Measurements from ENCODE around the gene STARD3NL. TPM values are rescaled to one million over a fixed set of nuclear protein-coding genes. Genes with fewer than 3 reads are reported as not detected.
"Not testable (repeated sequence)": the region's sequence is repeated elsewhere in the genome, so short reads cannot be mapped to it uniquely, and the experiment has no call there.

Gene STARD3NL
- total RNA-seq, 1 experiment from 2014 or later: 73.7 TPM

DNA sequence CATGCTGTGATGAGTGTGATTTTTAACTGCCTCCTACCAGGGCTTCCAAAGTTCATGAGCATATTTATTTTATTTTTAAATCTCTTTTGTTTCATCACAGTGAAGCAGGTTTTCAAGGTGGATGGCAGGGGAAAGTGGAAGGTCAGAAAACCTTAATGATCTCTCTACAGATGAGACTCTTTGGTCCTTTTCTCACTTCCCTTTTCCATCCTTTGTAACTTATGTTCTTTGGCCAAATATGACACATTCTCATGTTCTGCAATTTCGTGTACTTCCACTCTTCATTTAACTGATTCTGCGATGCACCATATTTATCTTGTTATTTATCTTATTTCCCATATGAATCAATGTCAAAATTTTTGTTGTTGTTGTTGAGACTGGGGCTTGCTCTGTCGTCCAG, 71.8 kb downstream of the STARD3NL start:
- in situ Hi-C loops (cut with HindIII; ENCODE audit: low sequenced_read_pairs); DNase-seq (ENCODE audit: low spot score): not testable (repeated sequence)

DNA sequence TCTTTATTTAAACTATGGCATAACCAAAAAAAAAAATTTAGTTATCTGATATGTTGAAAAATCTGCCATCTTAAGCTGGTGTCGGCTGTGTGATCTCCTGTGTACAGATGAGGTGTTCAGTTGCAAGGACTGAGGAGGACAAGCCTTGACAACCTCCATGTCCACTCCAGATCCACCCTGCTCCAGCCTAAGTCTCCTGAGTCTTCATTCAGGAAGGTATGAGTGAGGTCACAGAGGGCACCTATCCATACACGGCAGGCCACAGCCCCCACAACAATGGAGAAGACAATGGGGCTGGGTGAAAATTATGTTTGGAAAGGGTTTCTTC, 79.3 kb downstream of the STARD3NL start:
- DNase-seq (ENCODE audit: low spot score): no peak
- in situ Hi-C loops (cut with HindIII; ENCODE audit: low sequenced_read_pairs): no loop called here

DNA sequence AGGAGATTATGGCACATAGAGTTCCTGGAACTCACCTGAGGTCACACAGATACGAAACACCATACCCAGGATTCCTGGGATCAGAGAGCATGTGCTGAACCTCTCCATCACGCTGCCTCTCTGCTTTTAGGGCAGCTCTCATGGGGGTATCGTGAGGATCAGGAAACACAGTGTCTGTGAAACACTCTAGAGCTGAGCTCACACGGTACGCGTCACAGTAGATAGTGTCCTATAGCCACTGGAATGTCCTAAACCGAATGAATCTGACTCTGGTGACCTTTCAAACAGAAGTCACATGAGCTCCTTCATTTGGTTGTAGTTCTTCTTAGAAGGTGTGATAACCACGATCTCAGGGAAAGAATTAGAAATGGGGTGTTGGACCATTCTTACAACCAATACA, 81.1 kb downstream of the STARD3NL start:
- DNase-seq (ENCODE audit: low spot score); in situ Hi-C loops (cut with HindIII; ENCODE audit: low sequenced_read_pairs): not testable (repeated sequence)

DNA sequence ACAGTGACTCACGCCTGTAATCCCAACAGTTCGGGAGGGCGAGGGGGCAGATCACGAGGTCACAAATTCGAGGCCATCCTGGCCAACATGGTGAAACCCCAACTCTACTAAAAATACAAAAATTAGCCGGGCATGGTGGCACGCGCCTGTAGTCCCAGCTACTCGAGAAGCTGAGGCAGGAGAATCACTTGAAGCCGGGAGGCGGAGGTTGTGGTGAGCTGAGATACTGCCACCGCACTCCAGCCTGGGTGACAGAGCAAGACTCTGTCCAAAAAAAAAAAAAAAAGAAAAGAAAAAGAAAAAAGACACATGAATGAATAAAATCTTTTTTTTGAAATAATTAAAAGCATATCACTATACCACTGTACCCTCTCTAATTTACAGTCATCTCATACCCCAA, 83.6 kb downstream of the STARD3NL start:
- DNase-seq (ENCODE audit: low spot score): not testable (repeated sequence)

DNA sequence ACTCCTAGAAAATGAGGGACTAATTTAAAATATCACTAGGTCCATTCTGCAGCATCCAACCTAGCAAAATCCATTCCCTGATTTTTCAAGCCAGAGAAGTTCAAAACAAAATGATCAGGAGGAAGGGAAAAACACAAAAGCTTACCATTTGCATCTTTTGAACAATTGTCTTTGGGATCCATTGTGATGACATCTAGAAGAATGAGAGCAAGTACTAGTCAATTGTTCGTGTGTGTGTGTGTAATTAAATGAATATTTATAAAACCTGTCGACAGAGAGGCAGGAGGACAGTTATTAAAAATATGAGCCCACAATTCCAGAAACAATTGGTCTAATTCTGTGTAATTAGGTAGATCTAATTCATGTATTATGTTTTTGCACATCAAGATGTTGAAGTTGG, 84.0 kb downstream of the STARD3NL start:
- DNase-seq (ENCODE audit: low spot score); in situ Hi-C loops (cut with HindIII; ENCODE audit: low sequenced_read_pairs): not testable (repeated sequence)

More for the DNA sequence above, 83.6 kb downstream of the STARD3NL start:
- in situ Hi-C loops (cut with HindIII; ENCODE audit: low sequenced_read_pairs): not testable (repeated sequence)

DNA sequence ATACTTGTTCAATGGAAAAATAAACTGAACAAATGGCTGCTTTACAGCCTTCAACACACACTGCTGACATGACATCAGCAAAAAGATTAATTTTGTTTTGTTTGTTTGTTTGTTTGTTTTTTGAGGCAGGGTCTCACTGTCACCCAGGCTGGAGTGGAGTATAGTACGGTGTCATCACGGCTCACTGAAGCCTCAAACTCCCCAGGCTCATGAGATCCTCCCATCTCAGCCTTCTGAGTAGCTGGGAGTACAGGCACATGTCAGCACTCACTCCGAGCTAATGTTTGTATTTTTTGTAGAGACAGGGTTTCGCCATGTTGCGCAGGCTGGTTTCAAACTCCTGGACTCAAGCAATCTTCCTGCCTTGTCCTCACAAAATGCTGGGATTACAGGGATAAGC, 84.5 kb downstream of the STARD3NL start:
- in situ Hi-C loops (cut with HindIII; ENCODE audit: low sequenced_read_pairs): no loop called here

DNA sequence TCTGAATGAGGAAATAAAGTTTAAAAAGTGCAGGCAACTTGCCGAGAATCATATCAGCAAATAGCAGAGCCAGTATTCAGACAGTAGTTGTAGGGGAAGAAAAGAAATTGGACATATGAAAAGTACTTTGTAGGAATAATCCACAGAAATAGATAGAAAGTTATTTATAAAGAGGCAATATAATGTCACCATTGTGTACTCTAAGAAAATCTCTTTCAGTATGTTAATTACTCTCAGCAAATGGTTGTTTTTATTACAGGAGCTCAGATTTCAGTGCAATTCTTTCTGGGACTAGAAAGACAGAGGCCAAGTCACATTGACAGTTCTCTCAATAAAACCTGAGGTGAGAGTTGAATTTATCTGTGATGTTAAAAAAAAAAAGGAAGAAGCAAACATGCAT, 85.2 kb downstream of the STARD3NL start:
- in situ Hi-C loops (cut with HindIII; ENCODE audit: low sequenced_read_pairs); DNase-seq (ENCODE audit: low spot score): not testable (repeated sequence)

More for the DNA sequence above, 84.5 kb downstream of the STARD3NL start:
- no peak for DNase-seq (ENCODE audit: low spot score)

DNA sequence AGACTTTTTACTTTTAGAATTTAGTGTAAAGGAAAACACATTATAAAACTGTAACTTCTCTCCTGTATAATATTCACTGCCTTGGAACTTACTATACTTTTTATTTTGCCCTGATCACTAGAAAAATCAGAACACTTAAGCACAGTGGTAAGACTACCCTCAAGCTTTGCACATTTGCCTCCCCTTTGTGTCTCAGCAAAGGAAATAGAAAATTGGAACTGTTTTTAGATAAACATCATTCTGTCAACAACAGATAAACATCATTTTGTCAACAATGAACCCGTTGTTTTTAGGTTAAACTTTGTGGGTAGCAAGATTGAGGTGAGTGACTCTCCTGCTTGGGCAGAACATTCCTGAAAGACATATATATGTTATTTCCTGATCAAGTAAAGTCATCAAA, 86.6 kb downstream of the STARD3NL start:
- in situ Hi-C loops (cut with HindIII; ENCODE audit: low sequenced_read_pairs); DNase-seq (ENCODE audit: low spot score): not testable (repeated sequence)

DNA sequence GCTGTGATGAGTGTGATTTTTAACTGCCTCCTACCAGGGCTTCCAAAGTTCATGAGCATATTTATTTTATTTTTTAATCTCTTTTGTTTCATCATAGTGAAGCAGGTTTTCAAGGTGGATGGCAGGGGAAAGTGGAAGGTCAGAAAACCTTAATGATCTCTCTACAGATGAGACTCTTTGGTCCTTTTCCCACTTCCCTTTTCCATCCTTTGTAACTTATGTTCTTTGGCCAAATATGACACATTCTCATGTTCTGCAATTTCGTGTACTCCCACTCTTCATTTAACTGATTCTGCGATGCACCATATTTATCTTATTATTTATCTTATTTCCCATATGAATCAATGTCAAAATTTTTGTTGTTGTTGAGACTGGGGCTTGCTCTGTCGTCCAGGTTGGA, 87.9 kb downstream of the STARD3NL start:
- DNase-seq (ENCODE audit: low spot score); in situ Hi-C loops (cut with HindIII; ENCODE audit: low sequenced_read_pairs): not testable (repeated sequence)

DNA sequence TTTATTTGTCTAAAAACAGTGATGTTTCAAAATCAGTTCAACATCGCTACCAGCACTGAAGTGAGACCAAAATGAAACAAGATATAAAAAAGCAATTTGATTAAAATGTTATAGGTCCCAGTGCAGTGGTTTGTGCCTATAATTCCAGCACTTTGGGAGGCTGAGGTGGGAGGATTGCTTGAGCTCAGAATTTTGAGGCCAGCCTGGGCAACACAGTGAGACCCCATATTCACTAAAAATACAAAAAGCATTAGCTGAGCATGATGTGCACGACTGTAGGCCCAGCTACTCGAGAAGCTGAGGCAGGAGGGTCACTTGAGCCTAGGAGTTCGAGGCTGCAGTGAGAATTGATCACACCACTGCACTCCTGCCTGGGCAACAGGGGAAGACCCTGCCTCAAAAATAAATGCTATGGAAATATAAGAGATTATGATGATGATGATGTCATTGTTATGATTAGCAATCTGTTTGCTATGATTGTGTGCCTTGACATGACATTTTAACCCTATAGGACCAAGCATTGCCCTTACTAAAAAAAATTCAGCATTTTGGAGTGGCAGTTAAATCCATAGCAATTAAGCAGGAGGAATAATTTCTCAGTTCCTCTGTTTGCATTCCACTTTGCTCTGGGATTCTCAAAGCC, 91.8 kb downstream of the STARD3NL start:
- in situ Hi-C loops (cut with HindIII; ENCODE audit: low sequenced_read_pairs); DNase-seq (ENCODE audit: low spot score): not testable (repeated sequence)

DNA sequence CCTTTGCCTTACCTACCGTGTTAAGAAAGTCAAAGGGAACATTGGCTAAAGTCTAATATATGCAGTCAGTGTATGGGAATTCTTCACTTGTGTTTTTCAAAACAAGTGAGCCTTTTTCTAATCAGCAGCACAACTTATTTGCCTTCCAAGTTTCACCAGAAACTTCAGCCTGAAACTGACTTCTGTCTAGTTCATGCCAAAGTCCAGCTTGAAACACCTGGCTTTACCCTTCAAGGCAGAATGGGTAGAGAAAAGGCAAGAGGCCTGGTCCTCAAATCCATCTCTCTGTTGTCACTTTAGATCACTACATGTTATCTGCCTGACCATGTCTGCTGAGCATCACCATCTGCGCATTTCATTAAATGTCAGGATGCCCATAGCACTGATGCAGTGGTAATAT, 92.4 kb downstream of the STARD3NL start:
- in situ Hi-C loops (cut with HindIII; ENCODE audit: low sequenced_read_pairs): not testable (repeated sequence)

DNA sequence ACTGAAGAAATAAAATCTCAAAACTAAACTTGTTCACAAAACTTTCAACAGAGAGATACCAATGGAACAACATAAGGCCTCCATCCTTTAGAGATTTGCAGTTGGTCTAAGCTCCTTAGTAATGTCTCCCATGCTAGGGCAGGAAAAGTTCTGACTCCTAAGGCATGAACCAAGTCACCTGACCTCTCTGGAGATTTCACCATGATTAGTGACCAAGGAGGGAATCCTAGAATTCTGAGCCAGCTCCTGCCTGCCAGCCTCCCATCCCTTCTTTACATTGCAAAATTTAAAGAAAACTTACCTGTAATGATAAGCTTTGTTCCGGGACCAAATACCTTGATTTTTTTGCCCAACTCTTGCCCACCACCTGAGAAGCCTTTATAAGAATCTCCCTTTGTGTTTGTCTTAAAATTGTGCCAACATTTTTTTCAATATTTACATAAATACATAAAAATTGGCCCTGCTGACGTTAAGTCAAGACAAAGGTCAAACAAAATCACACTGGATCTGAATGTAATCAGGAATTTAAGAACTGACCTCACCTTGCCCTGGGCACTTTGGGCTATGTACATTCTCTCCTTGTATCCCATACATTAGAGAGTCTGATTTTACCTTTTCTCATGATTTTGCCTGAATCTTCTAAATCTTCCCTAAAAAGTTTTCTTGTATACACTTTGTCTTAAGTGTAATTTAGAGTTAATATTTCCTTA, 95.4 kb downstream of the STARD3NL start, which contains the start of gene TARP:
Gene TARP, minus strand, starts transcription at position 351 of the 710 bp plus-strand sequence.
- no peak for DNase-seq (ENCODE audit: low spot score)
- in situ Hi-C loops (cut with HindIII; ENCODE audit: low sequenced_read_pairs): no loop called here

More for the DNA sequence above, 92.4 kb downstream of the STARD3NL start:
- DNase-seq (ENCODE audit: low spot score): not testable (repeated sequence)

DNA sequence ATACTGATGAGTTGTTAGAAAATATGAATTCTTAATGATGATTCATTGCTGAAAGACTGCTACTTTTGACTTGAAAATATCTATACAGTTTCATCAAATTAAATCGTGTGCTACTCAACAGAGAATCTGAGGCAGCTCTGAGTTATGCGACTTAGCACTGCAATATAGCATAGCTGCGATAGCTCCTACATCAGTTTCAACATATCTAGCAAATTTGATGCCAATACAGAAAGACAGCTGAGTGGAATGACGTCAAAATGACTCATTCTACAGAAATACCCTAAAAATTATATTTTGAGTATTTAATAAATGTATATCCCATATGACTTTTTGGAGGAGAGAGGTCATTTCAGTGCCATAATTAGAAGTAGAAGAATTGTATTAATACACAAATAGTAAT, 96.4 kb downstream of the STARD3NL start:
- no peak for DNase-seq (ENCODE audit: low spot score)
- in situ Hi-C loops (cut with HindIII; ENCODE audit: low sequenced_read_pairs): no loop called here

DNA sequence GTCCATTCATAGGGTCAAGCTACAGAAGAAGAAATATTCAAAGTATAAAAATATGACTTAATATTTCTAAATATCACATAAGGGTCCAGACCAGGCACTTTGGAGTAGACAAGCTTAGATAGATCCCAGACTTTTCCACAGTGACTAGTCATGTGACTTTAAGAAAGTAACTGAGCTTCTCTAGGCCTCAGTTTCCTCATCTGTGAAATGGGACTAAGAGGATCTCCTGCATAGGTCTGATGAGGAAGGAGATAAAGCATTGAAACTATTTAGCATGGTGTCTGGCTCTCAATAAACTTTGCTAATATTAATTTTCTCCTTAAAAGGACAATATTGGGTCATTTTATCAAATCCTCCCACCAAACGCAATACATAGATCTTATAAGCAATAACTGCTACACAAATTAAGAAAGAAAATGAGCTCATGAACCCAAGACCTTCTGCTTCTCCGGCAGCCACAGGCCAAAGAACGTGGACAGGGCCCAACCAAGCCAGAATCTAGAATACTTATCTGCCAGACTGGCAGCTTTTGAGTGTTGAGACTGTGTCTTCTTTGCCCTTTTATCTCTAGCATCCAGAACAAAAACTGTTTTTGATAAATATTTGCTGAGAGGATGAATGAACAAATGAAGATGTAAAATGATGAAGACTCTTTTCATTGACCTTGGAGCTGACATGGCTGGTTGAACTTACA, 97.0 kb downstream of the STARD3NL start:
- in situ Hi-C loops (cut with HindIII; ENCODE audit: low sequenced_read_pairs): no loop called here
- no peak for DNase-seq (ENCODE audit: low spot score)

DNA sequence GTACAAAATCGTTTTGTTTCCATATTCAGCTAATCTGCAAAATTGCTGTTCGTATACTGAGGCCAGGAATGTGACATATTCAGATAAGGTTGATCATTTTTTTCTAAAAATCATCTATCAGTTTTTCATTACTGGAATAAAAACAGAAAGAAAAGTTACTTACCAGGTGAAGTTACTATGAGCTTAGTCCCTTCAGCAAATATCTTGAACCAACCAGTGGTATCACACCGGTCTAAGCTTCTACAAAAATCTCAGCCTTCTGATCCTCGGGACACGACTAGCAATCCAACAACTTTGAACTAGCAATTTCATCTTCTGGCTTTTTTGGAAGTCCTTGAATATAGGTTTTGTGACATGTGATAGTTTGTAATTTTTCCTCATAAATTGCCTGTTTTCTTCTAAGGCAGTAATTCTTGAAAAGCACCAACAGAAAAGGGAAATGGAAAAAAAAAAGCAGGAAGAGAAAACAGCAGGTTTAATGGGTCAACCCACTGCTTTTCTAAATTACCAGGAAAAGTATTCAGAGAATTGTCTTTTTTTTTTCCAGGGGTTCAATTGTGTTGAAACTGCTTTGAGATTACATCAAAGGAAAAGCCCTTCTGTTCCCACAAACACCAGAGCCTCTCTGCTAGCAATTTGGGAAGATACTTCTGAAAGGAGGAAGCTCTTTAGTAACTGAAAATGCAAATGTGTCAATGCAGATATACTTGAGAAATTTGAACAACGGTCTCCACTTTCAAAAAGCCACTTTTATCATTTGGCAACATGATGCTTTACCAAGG, 98.2 kb downstream of the STARD3NL start:
- DNase-seq (ENCODE audit: low spot score): no peak
- in situ Hi-C loops (cut with HindIII; ENCODE audit: low sequenced_read_pairs): no loop called here

DNA sequence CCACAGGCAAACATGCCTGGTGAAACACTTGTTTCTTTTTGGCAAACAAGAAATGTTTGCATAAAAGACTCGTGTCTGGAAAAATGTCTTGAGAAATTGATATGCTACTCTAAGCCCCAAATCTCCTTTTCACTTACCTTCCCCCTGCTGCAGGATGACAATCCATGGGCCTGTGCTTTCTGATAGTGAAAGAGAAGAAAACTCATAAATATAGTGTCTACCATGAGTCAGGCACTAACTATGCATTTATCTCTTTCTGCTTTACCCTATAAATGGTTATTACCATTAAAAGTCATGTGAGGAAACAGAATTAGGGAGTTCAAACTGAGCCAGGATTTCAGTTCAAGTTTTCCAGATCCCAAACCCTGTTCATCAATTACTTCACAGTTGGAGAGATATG, 102.0 kb downstream of the STARD3NL start:
- in situ Hi-C loops (cut with HindIII; ENCODE audit: low sequenced_read_pairs): no loop called here
- DNase-seq (ENCODE audit: low spot score): no peak
